ENCODE measurements around the gene TMC7.

Gene TMC7

GRCh38 chr16:19088341-19088916 lies 104.7 kb downstream of the TMC7 start:
- Histone ChIP-seq H3K4me3 (ENCODE audit: extremely low read depth, insufficient read depth, low read length, poor library complexity, severe bottlenecking) (no peak overlapping the region), H3K4me1 (ENCODE audit: control insufficient read depth, insufficient read depth, low read length, poor library complexity, severe bottlenecking) (no peaks in the 10 kb centered on the region), H3K27ac (ENCODE audit: low read depth, low read length, severe bottlenecking) (no peak overlapping the region), H3K9me3 (ENCODE audit: control insufficient read depth, low read length) (no peaks in the 10 kb centered on the region), H3K36me3 (ENCODE audit: control insufficient read depth, insufficient read depth, low read length) (no peaks in the 10 kb centered on the region)
- WGBS, 2 experiments (ENCODE audit: insufficient coverage in 2 of 2): 85 to 86% methylated on average over 1 to 2 of the region's 5 CpGs

- H3K4me1 ChIP-seq (ENCODE audit: control insufficient read depth, insufficient read depth, low read length, poor library complexity, severe bottlenecking): no peaks in the 10 kb centered on the region
- H3K9me3 ChIP-seq (ENCODE audit: control insufficient read depth, low read length): no peaks in the 10 kb centered on the region
- no peaks in the 10 kb centered on the region for H3K36me3 ChIP-seq (ENCODE audit: control insufficient read depth, insufficient read depth, low read length)
- no peak overlapping the region for H3K4me3 ChIP-seq (ENCODE audit: extremely low read depth, insufficient read depth, low read length, poor library complexity, severe bottlenecking)
- no peak overlapping the region for H3K27ac ChIP-seq (ENCODE audit: low read depth, low read length, severe bottlenecking)
- 86 to 100% methylated on average over 2 to 3 of the region's 3 CpGs for WGBS, 2 experiments (ENCODE audit: insufficient coverage in 2 of 2)
Observed at GRCh38 chr16:19089410-19089955, 105.7 kb downstream of the TMC7 start.

GRCh38 chr16:19090916-19091315 lies 107.2 kb downstream of the TMC7 start:
- H3K9me3 ChIP-seq (ENCODE audit: control insufficient read depth, low read length): no peaks in the 10 kb centered on the region
- no peaks in the 10 kb centered on the region for H3K36me3 ChIP-seq (ENCODE audit: control insufficient read depth, insufficient read depth, low read length)
- H3K4me1 ChIP-seq (ENCODE audit: control insufficient read depth, insufficient read depth, low read length, poor library complexity, severe bottlenecking): no peaks in the 10 kb centered on the region
- no peak overlapping the region for H3K4me3 ChIP-seq (ENCODE audit: extremely low read depth, insufficient read depth, low read length, poor library complexity, severe bottlenecking)
- 94 to 96% methylated on average over 6 of the region's 6 CpGs for WGBS, 2 experiments (ENCODE audit: insufficient coverage in 2 of 2)
- H3K27ac ChIP-seq (ENCODE audit: low read depth, low read length, severe bottlenecking): no peak overlapping the region

GRCh38 chr16:19092653-19093410 lies 109.1 kb downstream of the TMC7 start:
- Histone ChIP-seq H3K27ac (ENCODE audit: low read depth, low read length, severe bottlenecking) (no peak overlapping the region), H3K4me3 (ENCODE audit: extremely low read depth, insufficient read depth, low read length, poor library complexity, severe bottlenecking) (no peak overlapping the region), H3K36me3 (ENCODE audit: control insufficient read depth, insufficient read depth, low read length) (no peaks in the 10 kb centered on the region), H3K9me3 (ENCODE audit: control insufficient read depth, low read length) (peaks cover 5% of the 10 kb centered on the region), H3K4me1 (ENCODE audit: control insufficient read depth, insufficient read depth, low read length, poor library complexity, severe bottlenecking) (no peaks in the 10 kb centered on the region)
- WGBS, 2 experiments (ENCODE audit: insufficient coverage in 2 of 2): no CpG with 5 or more reads among the region's 2 CpGs

GRCh38 chr16:19093631-19094541 lies 110.2 kb downstream of the TMC7 start:
- H3K4me1 ChIP-seq (ENCODE audit: control insufficient read depth, insufficient read depth, low read length, poor library complexity, severe bottlenecking): no peaks in the 10 kb centered on the region
- no peak overlapping the region for H3K27ac ChIP-seq (ENCODE audit: low read depth, low read length, severe bottlenecking)
- no peak overlapping the region for H3K4me3 ChIP-seq (ENCODE audit: extremely low read depth, insufficient read depth, low read length, poor library complexity, severe bottlenecking)
- peaks cover 10% of the 10 kb centered on the region for H3K9me3 ChIP-seq (ENCODE audit: control insufficient read depth, low read length)
- H3K36me3 ChIP-seq (ENCODE audit: control insufficient read depth, insufficient read depth, low read length): no peaks in the 10 kb centered on the region
- 86 to 89% methylated on average over 12 to 15 of the region's 15 CpGs for WGBS, 2 experiments (ENCODE audit: insufficient coverage in 2 of 2)

GRCh38 chr16:19094542-19095365 lies 111.0 kb downstream of the TMC7 start:
- H3K4me1 ChIP-seq (ENCODE audit: control insufficient read depth, insufficient read depth, low read length, poor library complexity, severe bottlenecking): no peaks in the 10 kb centered on the region
- 88 to 90% methylated on average over 7 to 9 of the region's 11 CpGs for WGBS, 2 experiments (ENCODE audit: insufficient coverage in 2 of 2)
- H3K27ac ChIP-seq (ENCODE audit: low read depth, low read length, severe bottlenecking): no peak overlapping the region
- no peaks in the 10 kb centered on the region for H3K36me3 ChIP-seq (ENCODE audit: control insufficient read depth, insufficient read depth, low read length)
- peaks cover 10% of the 10 kb centered on the region for H3K9me3 ChIP-seq (ENCODE audit: control insufficient read depth, low read length)
- no peak overlapping the region for H3K4me3 ChIP-seq (ENCODE audit: extremely low read depth, insufficient read depth, low read length, poor library complexity, severe bottlenecking)

- Histone ChIP-seq H3K36me3 (ENCODE audit: control insufficient read depth, insufficient read depth, low read length) (no peaks in the 10 kb centered on the region), H3K9me3 (ENCODE audit: control insufficient read depth, low read length) (peaks cover 10% of the 10 kb centered on the region), H3K4me3 (ENCODE audit: extremely low read depth, insufficient read depth, low read length, poor library complexity, severe bottlenecking) (no peak overlapping the region), H3K27ac (ENCODE audit: low read depth, low read length, severe bottlenecking) (no peak overlapping the region), H3K4me1 (ENCODE audit: control insufficient read depth, insufficient read depth, low read length, poor library complexity, severe bottlenecking) (no peaks in the 10 kb centered on the region)
- 75 to 77% methylated on average over 3 to 4 of the region's 5 CpGs for WGBS, 2 experiments (ENCODE audit: insufficient coverage in 2 of 2)
Observed at GRCh38 chr16:19095654-19096053, 111.9 kb downstream of the TMC7 start.

GRCh38 chr16:19098173-19098572 lies 114.4 kb downstream of the TMC7 start:
- no CpG with 5 or more reads among the region's 1 CpG for WGBS, 2 experiments (ENCODE audit: insufficient coverage in 2 of 2)
- H3K36me3 ChIP-seq (ENCODE audit: control insufficient read depth, insufficient read depth, low read length): no peaks in the 10 kb centered on the region

GRCh38 chr16:19102187-19102872 lies 118.6 kb downstream of the TMC7 start:
- Histone ChIP-seq H3K27ac (ENCODE audit: low read depth, low read length, severe bottlenecking) (no peak overlapping the region), H3K4me3 (ENCODE audit: extremely low read depth, insufficient read depth, low read length, poor library complexity, severe bottlenecking) (no peak overlapping the region), H3K4me1 (ENCODE audit: control insufficient read depth, insufficient read depth, low read length, poor library complexity, severe bottlenecking) (peaks cover 10% of the 10 kb centered on the region), H3K36me3 (ENCODE audit: control insufficient read depth, insufficient read depth, low read length) (no peaks in the 10 kb centered on the region), H3K9me3 (ENCODE audit: control insufficient read depth, low read length) (peaks cover 10% of the 10 kb centered on the region)
- WGBS, 2 experiments (ENCODE audit: insufficient coverage in 2 of 2): 91 to 93% methylated on average over 12 to 15 of the region's 16 CpGs

More at GRCh38 chr16:19098173-19098572, 114.4 kb downstream of the TMC7 start:
- H3K9me3 ChIP-seq (ENCODE audit: control insufficient read depth, low read length): peaks cover 10% of the 10 kb centered on the region
- H3K27ac ChIP-seq (ENCODE audit: low read depth, low read length, severe bottlenecking): no peak overlapping the region
- H3K4me1 ChIP-seq (ENCODE audit: control insufficient read depth, insufficient read depth, low read length, poor library complexity, severe bottlenecking): no peaks in the 10 kb centered on the region
- no peak overlapping the region for H3K4me3 ChIP-seq (ENCODE audit: extremely low read depth, insufficient read depth, low read length, poor library complexity, severe bottlenecking)

Measured in mesodermal cell (in vitro differentiated cells).